SK-N-SH (cell line): Measurements from ENCODE around the gene POLR1D. TPM values are rescaled to one million over a fixed set of nuclear protein-coding genes. Genes with fewer than 3 reads are reported as not detected.

Experiments
- CTCF ChIA-PET: fragments of 300-600, 350-600 bp; formaldehyde crosslinking; extraction: SDS; loops from one replicate; lab custom pipeline; 2021; lab: Yijun Ruan, JAX
- POLR2A ChIA-PET: fragments of 350-600 bp; sonication (Branson Sonifier 250); formaldehyde crosslinking; extraction: SDS; loops from one replicate; lab custom pipeline; 2020; ENCODE audit warnings: antibody characterized with exemption, inconsistent platforms; lab: Yijun Ruan, JAX
- DNase-seq: peaks from one replicate; pipeline ENCODE4 v3.0.0; 2012
- H2AFZ ChIP-seq: fragments of 200-600 bp; sonication (generic); 2 replicates; pipeline ENCODE4 v1.8.1; 2016; ENCODE audit warnings: antibody characterized with exemption, mild to moderate bottlenecking, low read depth
- H3F3A ChIP-seq: fragments of 200-600 bp; sonication (generic); replicated peaks from 2 replicates; pipeline ENCODE3; 2016; ENCODE audit warnings: antibody characterized with exemption, mild to moderate bottlenecking; ENCODE audit not compliant: insufficient read depth
- H3K27ac ChIP-seq, 2 experiments: fragments of 200-500 bp in 1 of 2; fragments of 200-600 bp in 1 of 2; sonication (Bioruptor generic) in 1 of 2; sonication (generic), shearing (Covaris generic) in 1 of 2; 2 replicates each; pipeline versions ENCODE4 v1.5.1 to v1.6.1; 2014 to 2016; ENCODE audit warnings: low read depth in 2 of 2, inconsistent platforms in 1 of 2, low read length in 1 of 2, mild to moderate bottlenecking in 1 of 2, mixed read lengths in 1 of 2
- H3K27me3 ChIP-seq: fragments of 200-600 bp; sonication (generic), shearing (Covaris generic); 2 replicates; pipeline ENCODE4 v1.6.1; 2016; ENCODE audit warnings: mixed run types; ENCODE audit not compliant: insufficient read depth
- H3K36me3 ChIP-seq, 2 experiments: fragments of 200-500 bp in 1 of 2; fragments of 200-600 bp in 1 of 2; sonication (Bioruptor generic) in 1 of 2; sonication (generic) in 1 of 2; replicated peaks in 1 of 2; 2 replicates each; pipeline versions ENCODE3 to v1.5.1; 2014 to 2016; ENCODE audit warnings: low read length in 1 of 2, mild to moderate bottlenecking in 1 of 2; ENCODE audit not compliant: insufficient read depth in 2 of 2, control insufficient read depth in 1 of 2
- H3K4me1 ChIP-seq, 2 experiments: fragments of 200-500 bp in 1 of 2; fragments of 200-600 bp in 1 of 2; sonication (Bioruptor generic) in 1 of 2; sonication (generic), shearing (Covaris generic) in 1 of 2; 2 replicates each; pipeline versions ENCODE4 v1.5.1 to v1.6.1; 2014 to 2016; ENCODE audit warnings: low read depth in 1 of 2, low read length in 1 of 2, mixed run types in 1 of 2; ENCODE audit not compliant: insufficient read depth in 2 of 2, control insufficient read depth in 1 of 2
- H3K4me2 ChIP-seq: fragments of 200-600 bp; sonication (generic), shearing (Covaris generic); 2 replicates; pipeline ENCODE4 v1.6.1; 2017; ENCODE audit warnings: mixed run types
- H3K4me3 ChIP-seq, 2 experiments: fragments of 200-500 bp in 1 of 2; fragments of 200-600 bp in 1 of 2; sonication (Bioruptor generic) in 1 of 2; sonication (generic), shearing (Covaris generic) in 1 of 2; 2 replicates each; pipeline versions ENCODE4 v1.5.1 to v1.8.1; 2014 to 2016; ENCODE audit warnings: low read depth in 2 of 2, inconsistent platforms in 1 of 2, low read length in 1 of 2, mild to moderate bottlenecking in 1 of 2, mixed read lengths in 1 of 2, moderate library complexity in 1 of 2
- H3K79me2 ChIP-seq: fragments of 200-600 bp; sonication (generic); 2 replicates; pipeline ENCODE4 v1.8.1; 2017; ENCODE audit warnings: mild to moderate bottlenecking; ENCODE audit not compliant: insufficient read depth
- H3K9ac ChIP-seq: fragments of 200-600 bp; sonication (generic); 2 replicates; pipeline ENCODE4 v1.6.1; 2017; ENCODE audit warnings: mixed run types
- H3K9me2 ChIP-seq: fragments of 200-600 bp; sonication (generic); 2 replicates; pipeline ENCODE4 v1.6.1; 2017; ENCODE audit warnings: mixed run types
- H3K9me3 ChIP-seq: fragments of 200-600 bp; sonication (generic); 2 replicates; pipeline ENCODE4 v1.6.1; 2017; ENCODE audit warnings: mixed run types, mild to moderate bottlenecking, moderate library complexity
- H4K20me1 ChIP-seq: fragments of 200-600 bp; sonication (generic); 2 replicates; pipeline ENCODE4 v1.6.1; 2017; ENCODE audit warnings: mild to moderate bottlenecking, mixed run types; ENCODE audit not compliant: insufficient read depth
- CHD2 ChIP-seq: fragments of 150-350 bp; IDR thresholded peaks from 2 replicates; pipeline ENCODE4 v1.6.1; 2018; ENCODE audit warnings: low read length; ENCODE audit not compliant: partially characterized antibody
- CTCF ChIP-seq: fragments of 200-600 bp; sonication (generic); IDR thresholded peaks from 2 replicates; pipeline ENCODE4 v1.6.1; 2017; ENCODE audit warnings: antibody characterized with exemption, mild to moderate bottlenecking, moderate library complexity
- ELF1 ChIP-seq: IDR thresholded peaks from 2 replicates; pipeline ENCODE4 v1.4.0; 2012
- EZH2phosphoT487 ChIP-seq: fragments of 200-600 bp; sonication (generic); IDR thresholded peaks from 2 replicates; pipeline ENCODE4 v1.6.1; 2017; ENCODE audit warnings: low read depth, mixed run types, mild to moderate bottlenecking, antibody characterized with exemption, moderate library complexity, borderline replicate concordance
- FOXM1 ChIP-seq: IDR thresholded peaks from 2 replicates; pipeline ENCODE4 v1.4.0; 2012; ENCODE audit warnings: low read depth, mild to moderate bottlenecking
- IRF3 ChIP-seq: fragments of 150-350 bp; IDR thresholded peaks from 2 replicates; pipeline ENCODE4 v1.6.1; 2016; ENCODE audit warnings: mild to moderate bottlenecking, low read depth, low read length
- MAX ChIP-seq: IDR thresholded peaks from 2 replicates; pipeline ENCODE4 v1.4.0; 2012; ENCODE audit warnings: low read depth
- MXI1 ChIP-seq: IDR thresholded peaks from 2 replicates; pipeline ENCODE4 v1.6.1; 2012; ENCODE audit warnings: mild to moderate bottlenecking, low read depth, low read length, improper control_type of control experiment
- PBX3 ChIP-seq: IDR thresholded peaks from 2 replicates; pipeline ENCODE4; 2012
- POLR2AphosphoS5 ChIP-seq: IDR thresholded peaks from 2 replicates; pipeline ENCODE4 v1.6.1; 2012; ENCODE audit warnings: low read depth, low read length
- RAD21 ChIP-seq: IDR thresholded peaks from 2 replicates; pipeline ENCODE4 v1.6.1; 2012; ENCODE audit warnings: mild to moderate bottlenecking, low read length
- RCOR1 ChIP-seq: fragments of 150-350 bp; IDR thresholded peaks from 2 replicates; pipeline ENCODE4 v1.6.1; 2017; ENCODE audit warnings: antibody characterized with exemption, low read length
- REST ChIP-seq: IDR thresholded peaks from 2 replicates; pipeline ENCODE4 v1.6.1; 2012; ENCODE audit warnings: mild to moderate bottlenecking, low read depth, low read length, moderate library complexity
- SMC3 ChIP-seq: IDR thresholded peaks from 2 replicates; pipeline ENCODE4 v1.6.1; 2012; ENCODE audit warnings: low read depth, low read length, improper control_type of control experiment
- TEAD4 ChIP-seq: IDR thresholded peaks from 2 replicates; pipeline ENCODE4 v1.4.0; 2012; ENCODE audit warnings: mild to moderate bottlenecking, borderline replicate concordance; ENCODE audit not compliant: insufficient read depth
- USF1 ChIP-seq: IDR thresholded peaks from 2 replicates; pipeline ENCODE4 v1.4.0; 2012; ENCODE audit warnings: low read depth, borderline replicate concordance
- USF2 ChIP-seq: fragments of 150-350 bp; IDR thresholded peaks from 2 replicates; pipeline ENCODE4 v1.6.1; 2017; ENCODE audit warnings: antibody characterized with exemption, low read length, low read depth, borderline replicate concordance
- YY1 ChIP-seq: IDR thresholded peaks from 2 replicates; pipeline ENCODE4 v1.4.0; 2012; ENCODE audit warnings: low read depth, mild to moderate bottlenecking
- ZBTB33 ChIP-seq: IDR thresholded peaks from 2 replicates; pipeline ENCODE4 v1.4.0; 2012; ENCODE audit warnings: low read depth, borderline replicate concordance
- whole genome bisulfite sequencing: methylation state at CpG from one replicate; pipeline ENCODE4 v1.1.6; 2017; ENCODE audit warnings: low lambda C conversion rate; 5-methylcytosine and 5-hydroxymethylcytosine counted together
- polyA plus RNA-seq, 3 experiments: library from polyadenylated mRNA; depleted of rRNA; stranded (reverse); fragments of >200 nt; gene quantifications; 2 replicates each; pipeline ENCODE4 v1.2.3, GENCODE V29; 2012

The POLR1D gene
- polyA plus RNA-seq, 1 of the 3 experiments (the other 2 are of a cell fraction) = 150 TPM

GRCh38 chr13:27638521-27638920 is 16.8 kb downstream of the POLR1D start:
- TF ChIP-seq POLR2AphosphoS5 = no peak
- TF ChIP-seq RCOR1 = no peak
- no peak for TF ChIP-seq ZBTB33
- no peak for TF ChIP-seq CTCF
- TF ChIP-seq TEAD4 = no peak
- TF ChIP-seq IRF3 = no peak
- no peak for TF ChIP-seq EZH2phosphoT487
- no peak for TF ChIP-seq USF2
- no peak for TF ChIP-seq RAD21
- no peak for TF ChIP-seq REST
- no peak for TF ChIP-seq ELF1
- TF ChIP-seq MAX = no peak
- TF ChIP-seq SMC3 = no peak
- no peak for TF ChIP-seq CHD2
- TF ChIP-seq YY1 = no peak
- TF ChIP-seq USF1 = no peak
- no peak for TF ChIP-seq MXI1
- TF ChIP-seq FOXM1 = no peak
- no peak for TF ChIP-seq PBX3
- TF ChIP-seq, all 33 proteins: peak for 0
- DNase-seq = no peak
- Histone ChIP-seq H2AFZ (no peak overlapping the region), H3K9me3 (no peaks in the 10 kb centered on the region), H3K4me2 (no peak overlapping the region), H3K27ac (peak overlapping the region in 1 of 2 experiments; percentile 34; a peak in 1 of 4 replicates), H4K20me1 (peaks cover 38% of the 10 kb centered on the region), H3K4me3 (no peak overlapping the region), H3K4me1 (peaks cover 9 to 17% of the 10 kb centered on the region in 2 experiments; a peak in 3 of 4 replicates), H3K27me3 (no peaks in the 10 kb centered on the region), H3F3A (no peaks in the 10 kb centered on the region), H3K79me2 (peaks cover 55% of the 10 kb centered on the region), H3K9me2 (no peaks in the 10 kb centered on the region), H3K36me3 (peaks cover 0 to 7% of the 10 kb centered on the region in 2 experiments), H3K9ac (no peak overlapping the region)
- CTCF ChIA-PET = interaction anchor here (1.3 to 2.2 kb wide), 4 partner anchors 16 to 315 kb away, joined by 3 to 6 read pairs (median 4); no protein-coding TSS in a partner anchor
- POLR2A ChIA-PET = no interaction called here
- WGBS = 92% methylated on average over 2 of the region's 2 CpGs
